ENCODE data around the gene CCDC88C.

Gene CCDC88C

DNA sequence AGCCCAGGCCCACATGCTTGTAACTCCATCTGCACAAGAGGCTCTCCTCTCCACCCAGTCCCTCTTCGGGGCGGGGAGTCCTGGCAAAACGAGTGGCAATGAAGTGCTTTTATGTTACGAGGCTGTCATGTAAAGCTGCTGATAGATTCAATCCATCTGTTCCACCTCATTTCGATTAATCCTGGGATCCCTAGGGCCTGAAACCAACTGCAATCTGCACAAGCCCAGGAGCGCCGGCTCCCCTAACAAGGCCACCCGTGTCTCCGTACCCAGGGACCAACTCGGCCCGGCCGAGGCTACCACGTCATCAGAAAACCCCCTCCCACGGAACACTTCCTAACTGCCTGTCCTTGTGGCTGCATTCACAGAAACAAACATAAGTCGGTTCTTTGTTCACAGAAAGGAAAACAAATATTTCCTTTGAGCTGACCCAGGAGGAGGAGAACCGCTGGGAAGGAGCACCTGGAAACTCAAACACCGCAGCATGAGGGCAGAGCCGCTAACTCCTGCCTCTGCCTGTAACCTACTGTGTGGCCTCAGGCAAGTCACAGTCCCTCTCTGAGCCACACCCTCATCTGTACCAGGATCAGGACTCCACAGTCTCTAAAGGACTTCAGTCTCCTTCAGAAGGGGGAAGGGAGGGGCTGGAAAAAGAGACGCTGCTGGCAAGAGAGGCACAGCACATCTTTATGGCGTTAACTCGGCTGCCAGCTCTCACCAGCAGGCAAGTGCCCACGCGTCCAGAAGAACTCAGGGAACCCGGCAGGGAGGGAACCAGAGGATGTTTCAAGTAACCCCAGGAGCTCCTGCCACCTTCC, 47.8 kb downstream of the CCDC88C start:
- H3K36me3 Mint-ChIP-seq (ENCODE audit: insufficient read depth) = peaks cover 32% of the 10 kb centered on the region
- ATAC-seq (replicated peaks; ENCODE audit: extremely low read depth, poor library complexity, severe bottlenecking) (no peak), DNase-seq (ENCODE audit: low spot score in 2 of 2) (no peak)
- H3K4me3 Mint-ChIP-seq = peak overlapping the region; percentile 75
- H3K27ac Mint-ChIP-seq (ENCODE audit: low read depth) = peak overlapping the region; percentile 94
- H3K27me3 Mint-ChIP-seq = no peaks in the 10 kb centered on the region
- peaks cover 96% of the 10 kb centered on the region for H3K4me1 Mint-ChIP-seq
- H3K9me3 Mint-ChIP-seq = no peaks in the 10 kb centered on the region

DNA sequence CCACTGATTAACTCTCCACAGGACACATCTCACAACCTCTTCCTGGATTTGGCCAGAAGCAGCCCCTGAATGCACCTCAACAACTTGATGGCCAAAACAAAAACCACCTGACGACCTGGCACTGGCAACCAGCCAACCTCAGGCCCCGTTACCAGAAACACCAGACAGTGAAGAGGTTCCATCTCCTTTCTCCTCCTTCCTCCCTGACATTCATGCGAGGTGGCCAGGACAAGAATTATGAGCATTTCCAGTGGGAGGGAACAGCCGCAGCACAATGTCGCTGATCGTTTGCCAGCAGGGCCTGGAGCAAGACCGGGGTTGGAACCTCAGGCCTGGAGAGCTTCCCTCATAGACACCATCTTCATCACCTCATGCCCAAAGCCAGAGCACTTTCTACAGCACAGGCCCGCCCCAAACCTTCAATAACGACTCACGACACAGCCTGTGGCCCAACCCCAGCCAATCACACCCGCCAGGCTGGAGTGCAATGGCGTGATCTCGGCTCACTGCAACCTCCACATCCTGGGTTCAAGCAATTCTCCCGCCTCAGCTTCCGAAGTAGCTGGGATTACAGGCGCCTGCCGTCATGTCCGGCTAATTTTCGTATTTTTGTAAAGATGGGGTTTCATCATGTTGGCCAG, 48.7 kb downstream of the CCDC88C start:
- ATAC-seq (replicated peaks; ENCODE audit: extremely low read depth, poor library complexity, severe bottlenecking) (no peak), DNase-seq (ENCODE audit: low spot score in 2 of 2) (no peak)
- H3K27me3 Mint-ChIP-seq = no peaks in the 10 kb centered on the region
- peak overlapping the region; percentile 94 for H3K27ac Mint-ChIP-seq (ENCODE audit: low read depth)
- no peaks in the 10 kb centered on the region for H3K9me3 Mint-ChIP-seq
- peak overlapping the region; percentile 75 for H3K4me3 Mint-ChIP-seq
- H3K4me1 Mint-ChIP-seq = peaks cover 95% of the 10 kb centered on the region
- H3K36me3 Mint-ChIP-seq (ENCODE audit: insufficient read depth) = peaks cover 26% of the 10 kb centered on the region

DNA sequence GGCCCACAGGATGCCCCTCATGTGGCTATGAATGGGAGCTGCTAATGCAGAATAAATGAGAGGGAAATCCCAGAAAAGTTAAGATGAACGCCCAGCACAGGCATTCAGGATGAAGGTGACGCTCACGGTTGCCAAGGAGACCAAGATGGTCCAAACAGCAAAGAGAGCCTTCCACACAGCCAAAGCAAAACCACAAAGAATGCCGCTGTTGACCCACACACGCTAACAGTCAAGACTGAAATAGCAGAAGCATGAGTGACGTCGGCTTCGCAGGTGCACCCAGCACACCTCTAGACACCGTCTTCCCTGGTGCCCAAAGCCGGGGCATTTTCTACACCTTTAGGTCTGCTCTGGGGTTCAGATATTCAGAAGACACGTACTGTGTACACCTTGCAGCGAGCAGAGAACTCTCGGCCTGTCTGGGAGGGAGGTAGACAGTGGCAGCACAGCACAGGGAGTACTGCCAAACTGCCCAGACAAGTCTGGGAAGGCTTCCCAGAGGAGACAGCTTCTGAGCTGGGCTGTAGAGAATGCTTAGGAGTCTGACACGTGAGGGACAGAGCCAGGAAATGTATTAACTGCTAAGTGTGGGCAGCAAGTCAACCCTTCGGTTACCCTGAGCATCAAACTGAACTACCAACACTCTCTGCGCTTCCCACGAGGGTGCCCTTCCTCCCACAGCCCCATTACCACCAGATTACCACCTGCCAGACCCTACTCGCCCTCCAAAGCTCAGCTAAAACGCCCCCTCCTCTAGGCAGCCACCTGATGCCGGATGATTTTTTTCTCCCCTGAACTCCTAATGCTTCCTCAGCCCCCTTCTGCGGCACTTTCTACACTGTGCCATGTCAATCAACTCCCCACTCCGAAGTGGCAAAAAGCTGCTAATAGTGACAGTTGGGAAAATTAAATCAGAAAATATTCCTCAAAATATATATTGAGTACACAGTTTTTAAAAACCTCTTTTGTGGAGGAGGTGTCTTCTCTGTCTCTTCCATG, 50.1 kb downstream of the CCDC88C start:
- Mint-ChIP-seq H3K27ac (ENCODE audit: low read depth) (peak overlapping the region; percentile 94), H3K4me1 (peaks cover 81% of the 10 kb centered on the region), H3K4me3 (peak overlapping the region; percentile 75), H3K27me3 (no peaks in the 10 kb centered on the region), H3K9me3 (no peaks in the 10 kb centered on the region), H3K36me3 (ENCODE audit: insufficient read depth) (peaks cover 14% of the 10 kb centered on the region)
- DNase-seq (ENCODE audit: low spot score in 2 of 2) (peak; percentile 44 to 61), ATAC-seq (replicated peaks; ENCODE audit: extremely low read depth, poor library complexity, severe bottlenecking) (peak; percentile 76)

DNA sequence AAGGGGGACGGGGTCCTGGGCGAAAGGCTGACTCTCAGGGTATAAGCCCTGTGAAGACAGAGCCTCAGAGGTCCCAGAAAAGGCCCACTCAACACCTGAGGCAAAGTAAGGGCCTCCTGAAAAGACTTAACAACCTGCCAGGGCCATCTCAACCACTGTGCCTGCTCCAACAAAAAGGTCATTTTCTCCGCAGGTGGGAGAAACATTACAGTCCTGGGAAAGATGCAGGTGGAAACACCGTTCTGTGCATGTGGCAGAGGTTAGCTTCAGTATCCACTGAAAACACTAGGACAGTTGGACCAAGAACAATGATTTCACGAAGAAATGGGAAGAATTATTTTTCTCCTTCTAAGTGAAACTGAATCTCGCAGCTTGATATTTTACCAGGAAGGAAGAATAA, 50.9 kb downstream of the CCDC88C start:
- peak overlapping the region; percentile 94 for H3K27ac Mint-ChIP-seq (ENCODE audit: low read depth)
- H3K27me3 Mint-ChIP-seq = no peaks in the 10 kb centered on the region
- H3K9me3 Mint-ChIP-seq = no peaks in the 10 kb centered on the region
- peaks cover 80% of the 10 kb centered on the region for H3K4me1 Mint-ChIP-seq
- H3K36me3 Mint-ChIP-seq (ENCODE audit: insufficient read depth) = peaks cover 18% of the 10 kb centered on the region
- peak overlapping the region; percentile 75 for H3K4me3 Mint-ChIP-seq
- DNase-seq (ENCODE audit: low spot score in 2 of 2) = no peak
- ATAC-seq (replicated peaks; ENCODE audit: extremely low read depth, poor library complexity, severe bottlenecking) = no peak

DNA sequence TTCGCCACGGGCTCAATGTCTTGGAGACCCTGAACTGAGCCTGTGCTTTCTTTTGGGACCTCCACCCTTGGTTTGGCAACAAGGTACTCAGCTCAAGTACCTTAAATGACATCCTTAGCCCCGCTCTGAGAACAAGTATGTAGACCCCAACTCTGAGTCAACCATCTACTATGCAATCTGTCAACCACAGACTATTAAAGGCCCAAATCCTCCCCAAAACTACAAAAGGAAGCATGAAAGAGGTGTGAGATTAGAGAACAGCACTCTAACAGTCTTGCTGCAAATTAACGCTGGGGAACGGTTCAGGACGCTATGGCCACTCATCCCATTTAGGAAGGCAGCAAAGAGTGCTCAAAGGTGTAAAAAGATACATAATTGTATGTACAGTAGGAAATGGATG, 52.1 kb downstream of the CCDC88C start:
- Mint-ChIP-seq H3K36me3 (ENCODE audit: insufficient read depth) (peaks cover 22% of the 10 kb centered on the region), H3K4me3 (peak overlapping the region; percentile 75), H3K27me3 (no peaks in the 10 kb centered on the region), H3K27ac (ENCODE audit: low read depth) (peak overlapping the region; percentile 94), H3K9me3 (no peaks in the 10 kb centered on the region), H3K4me1 (peaks cover 80% of the 10 kb centered on the region)
- ATAC-seq (replicated peaks; ENCODE audit: extremely low read depth, poor library complexity, severe bottlenecking) = no peak
- no peak for DNase-seq (ENCODE audit: low spot score in 2 of 2)

DNA sequence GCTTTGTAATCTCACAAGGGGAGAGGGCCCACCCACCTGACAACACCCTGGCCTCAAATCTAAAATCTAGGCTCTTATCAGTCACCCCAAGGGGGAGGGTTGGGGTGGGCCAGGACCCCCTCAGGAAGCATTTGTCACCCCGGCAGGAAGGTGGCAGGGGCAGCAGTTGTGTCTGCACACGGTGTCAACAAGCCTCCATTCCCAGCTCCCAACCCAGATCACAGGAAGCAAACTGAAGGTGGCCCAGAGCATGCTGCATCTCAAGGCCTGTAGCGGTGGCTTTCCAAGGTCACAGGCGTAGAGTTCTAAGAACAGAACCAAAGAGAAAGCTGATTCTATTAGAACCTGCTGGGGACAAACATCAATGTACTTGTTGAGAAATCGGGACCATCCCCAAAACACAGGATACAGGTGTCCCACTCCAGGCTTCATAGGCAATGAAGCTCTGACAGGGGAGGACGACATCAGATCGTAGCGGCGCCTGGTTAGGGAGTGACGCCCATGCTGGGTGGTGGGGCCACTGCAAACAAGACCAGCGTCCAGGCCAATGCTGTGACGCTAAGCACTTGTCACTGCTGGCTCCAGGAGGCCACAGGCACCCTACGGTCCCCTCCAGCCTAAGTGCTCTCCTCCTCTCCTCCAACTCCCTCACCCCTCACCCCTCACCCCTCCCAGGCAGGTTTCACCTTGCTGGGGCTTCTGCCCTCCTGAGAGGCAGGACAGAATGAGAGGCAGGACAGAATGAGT, 52.9 kb downstream of the CCDC88C start:
- H3K27ac Mint-ChIP-seq (ENCODE audit: low read depth) = no peak overlapping the region

DNA sequence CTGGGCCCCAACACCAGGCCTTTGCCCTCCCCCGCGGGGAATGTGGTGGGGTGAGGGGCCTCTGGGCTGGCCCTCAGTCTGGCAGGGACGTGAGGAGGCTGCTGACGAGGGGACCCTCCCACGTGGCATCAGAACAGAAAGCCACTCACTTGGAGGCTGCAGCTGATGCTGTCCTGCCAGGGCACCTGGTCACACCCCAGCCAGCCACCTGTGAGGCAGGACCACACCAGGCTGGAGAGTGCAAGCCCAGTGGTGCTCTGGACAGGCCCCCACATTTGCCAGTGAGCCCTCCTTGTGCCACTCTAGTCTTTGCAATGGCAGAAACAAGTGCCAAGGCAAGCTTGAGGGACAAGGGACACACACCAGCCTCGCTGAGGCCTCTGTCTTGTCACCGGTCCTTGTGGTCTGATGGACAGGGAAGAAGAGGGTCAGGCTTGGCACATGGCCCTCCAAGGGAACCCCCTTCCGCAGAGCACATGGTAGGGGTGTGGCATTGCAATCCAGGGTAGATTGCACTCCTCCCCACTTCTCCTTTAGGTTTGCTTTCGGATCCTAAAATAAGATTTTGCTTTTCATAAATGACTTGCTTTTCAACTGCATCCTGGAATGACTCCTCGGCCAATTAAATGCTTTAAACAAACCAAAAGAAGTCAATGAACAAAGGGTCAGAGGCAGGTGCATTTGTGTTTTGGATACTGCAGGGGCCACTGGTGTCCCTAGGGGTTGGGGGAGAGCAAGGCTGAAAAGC, 53.7 kb downstream of the CCDC88C start:
- Mint-ChIP-seq H3K36me3 (ENCODE audit: insufficient read depth) (peaks cover 27% of the 10 kb centered on the region), H3K4me3 (peak overlapping the region; percentile 11), H3K4me1 (peaks cover 77% of the 10 kb centered on the region), H3K27me3 (no peaks in the 10 kb centered on the region), H3K27ac (ENCODE audit: low read depth) (no peak overlapping the region), H3K9me3 (no peaks in the 10 kb centered on the region)
- DNase-seq (ENCODE audit: low spot score in 2 of 2) (no peak), ATAC-seq (replicated peaks; ENCODE audit: extremely low read depth, poor library complexity, severe bottlenecking) (no peak)

More for the DNA sequence above, 52.9 kb downstream of the CCDC88C start:
- no peak for ATAC-seq (replicated peaks; ENCODE audit: extremely low read depth, poor library complexity, severe bottlenecking)
- peak overlapping the region; percentile 11 for H3K4me3 Mint-ChIP-seq
- no peaks in the 10 kb centered on the region for H3K27me3 Mint-ChIP-seq
- H3K36me3 Mint-ChIP-seq (ENCODE audit: insufficient read depth) = peaks cover 22% of the 10 kb centered on the region
- DNase-seq (ENCODE audit: low spot score in 2 of 2) = no peak
- no peaks in the 10 kb centered on the region for H3K9me3 Mint-ChIP-seq
- peaks cover 79% of the 10 kb centered on the region for H3K4me1 Mint-ChIP-seq

DNA sequence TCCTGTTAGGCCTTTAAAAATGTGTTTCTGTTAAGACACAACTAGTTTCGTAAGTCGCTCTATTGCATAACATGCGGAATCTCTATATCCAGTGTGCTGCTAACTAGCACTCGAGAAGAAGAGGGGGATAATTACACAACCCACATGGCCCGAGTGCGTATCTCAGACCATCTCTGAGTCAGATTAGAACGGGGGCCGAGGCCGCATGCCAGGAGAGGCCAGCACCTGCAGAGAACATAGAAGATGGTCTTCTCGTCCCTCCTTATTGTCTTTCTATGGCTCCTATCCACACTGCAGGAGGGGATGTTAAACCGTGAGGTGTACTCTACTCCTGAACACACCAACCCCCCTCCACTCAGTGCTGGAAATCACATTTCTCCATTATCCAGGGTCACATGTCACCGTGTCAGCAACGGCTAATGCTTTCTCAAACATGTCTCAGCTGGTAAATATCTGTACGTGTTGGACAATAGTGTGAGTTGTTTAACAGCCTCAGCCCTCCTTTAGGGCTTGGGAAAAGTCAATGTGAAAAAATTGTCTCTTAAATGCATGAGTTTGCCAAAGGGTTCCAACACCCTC, 56.3 kb downstream of the CCDC88C start:
- Mint-ChIP-seq H3K4me3 (no peak overlapping the region), H3K36me3 (ENCODE audit: insufficient read depth) (peaks cover 34% of the 10 kb centered on the region), H3K27ac (ENCODE audit: low read depth) (peak overlapping the region; percentile 59), H3K9me3 (no peaks in the 10 kb centered on the region), H3K27me3 (no peaks in the 10 kb centered on the region), H3K4me1 (peaks cover 63% of the 10 kb centered on the region)
- no peak for ATAC-seq (replicated peaks; ENCODE audit: extremely low read depth, poor library complexity, severe bottlenecking)
- no peak for DNase-seq (ENCODE audit: low spot score in 2 of 2)

DNA sequence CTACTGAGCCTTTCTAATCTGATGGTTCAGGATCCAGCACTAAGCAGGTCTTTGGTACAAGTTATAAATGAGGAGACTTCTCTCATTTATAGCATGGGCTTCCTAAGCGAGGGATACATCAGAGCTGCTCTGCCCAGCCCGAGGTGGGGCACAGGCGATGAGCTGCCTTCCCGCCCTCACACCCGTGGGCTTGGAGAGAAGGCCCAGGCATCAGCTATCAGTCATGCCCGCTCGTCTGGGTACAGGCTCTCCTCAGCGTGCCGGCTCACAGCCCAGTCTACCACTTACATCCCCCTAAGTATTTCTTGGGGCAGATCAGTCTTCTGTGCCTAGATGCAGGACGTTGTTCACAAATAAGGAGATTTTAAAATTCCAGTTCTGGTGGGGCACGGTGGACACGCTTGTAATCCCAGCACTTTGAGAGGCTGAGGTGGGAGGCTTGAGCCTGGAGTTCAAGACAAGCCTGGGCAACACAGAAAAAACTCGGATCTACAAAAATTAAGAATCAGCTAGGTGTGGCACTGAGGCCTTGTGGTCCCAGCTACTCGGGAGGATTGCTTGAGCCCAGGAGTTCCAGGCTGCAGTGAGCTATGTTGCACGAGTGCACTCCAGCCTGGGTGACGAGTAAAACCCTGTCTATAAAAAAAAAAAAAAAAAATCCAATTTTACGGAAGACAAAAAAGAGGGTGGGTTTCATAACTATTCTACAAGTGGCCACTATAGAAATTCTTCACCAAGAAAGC, 57.0 kb downstream of the CCDC88C start:
- Mint-ChIP-seq H3K27ac (ENCODE audit: low read depth) (peak overlapping the region; percentile 59), H3K4me1 (peaks cover 63% of the 10 kb centered on the region), H3K27me3 (no peaks in the 10 kb centered on the region), H3K4me3 (no peak overlapping the region), H3K36me3 (ENCODE audit: insufficient read depth) (peaks cover 37% of the 10 kb centered on the region), H3K9me3 (no peaks in the 10 kb centered on the region)
- DNase-seq (ENCODE audit: low spot score in 2 of 2) (no peak), ATAC-seq (replicated peaks; ENCODE audit: extremely low read depth, poor library complexity, severe bottlenecking) (no peak)

DNA sequence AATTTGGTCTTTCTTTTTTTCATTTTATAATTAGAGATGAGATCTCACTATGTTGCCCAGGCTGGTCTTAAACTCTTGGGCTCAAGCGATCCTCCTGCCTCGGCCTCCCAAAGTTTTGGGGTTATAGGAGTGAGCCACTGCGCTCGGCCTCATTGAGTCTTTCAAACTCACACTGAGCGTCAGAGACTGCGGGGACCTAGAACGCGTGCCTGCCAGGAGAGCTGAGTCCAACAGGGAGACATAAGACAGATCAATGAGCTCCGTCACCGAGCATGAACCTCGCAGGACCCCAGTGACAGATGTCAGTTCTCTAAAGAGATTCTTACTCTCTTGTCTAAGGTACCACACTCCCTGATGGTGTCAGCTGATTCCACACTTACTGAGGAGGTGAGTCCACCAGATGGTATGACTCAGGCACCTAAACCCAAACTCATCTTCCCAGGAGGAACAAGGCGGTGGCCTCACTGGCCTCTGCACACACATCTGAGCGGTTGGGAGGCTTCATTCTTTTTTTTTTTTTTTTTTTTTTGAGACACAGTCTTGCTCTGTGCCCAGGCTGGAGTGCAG, 58.9 kb downstream of the CCDC88C start:
- H3K27ac Mint-ChIP-seq (ENCODE audit: low read depth) = no peak overlapping the region
- H3K27me3 Mint-ChIP-seq = no peaks in the 10 kb centered on the region
- no peaks in the 10 kb centered on the region for H3K9me3 Mint-ChIP-seq
- H3K4me3 Mint-ChIP-seq = no peak overlapping the region
- ATAC-seq (replicated peaks; ENCODE audit: extremely low read depth, poor library complexity, severe bottlenecking) = no peak
- peaks cover 67% of the 10 kb centered on the region for H3K4me1 Mint-ChIP-seq
- H3K36me3 Mint-ChIP-seq (ENCODE audit: insufficient read depth) = peaks cover 51% of the 10 kb centered on the region
- DNase-seq (ENCODE audit: low spot score in 2 of 2) = no peak
